Fibroblast of pulmonary artery (primary cell): ENCODE results near the gene RASSF5.

ENCODE experiments used
- DNase-seq: peaks from one replicate; pipeline ENCODE4 v3.0.0-alpha.2; 2010; ENCODE audit warnings: low read depth
- H3K4me3 ChIP-seq: replicated peaks from 2 replicates; pipeline ENCODE4 v1.5.1; 2011; ENCODE audit warnings: low read depth, mild to moderate bottlenecking, control low read depth, low read length, moderate library complexity
- TF ChIP-seq, protein P1 (sequence below): IDR thresholded peaks from 2 replicates; pipeline ENCODE4 v1.5.1; 2011; ENCODE audit warnings: mild to moderate bottlenecking, control low read depth, low read length, inconsistent platforms; ENCODE audit errors: missing control alignments

RASSF5 gene

DNA sequence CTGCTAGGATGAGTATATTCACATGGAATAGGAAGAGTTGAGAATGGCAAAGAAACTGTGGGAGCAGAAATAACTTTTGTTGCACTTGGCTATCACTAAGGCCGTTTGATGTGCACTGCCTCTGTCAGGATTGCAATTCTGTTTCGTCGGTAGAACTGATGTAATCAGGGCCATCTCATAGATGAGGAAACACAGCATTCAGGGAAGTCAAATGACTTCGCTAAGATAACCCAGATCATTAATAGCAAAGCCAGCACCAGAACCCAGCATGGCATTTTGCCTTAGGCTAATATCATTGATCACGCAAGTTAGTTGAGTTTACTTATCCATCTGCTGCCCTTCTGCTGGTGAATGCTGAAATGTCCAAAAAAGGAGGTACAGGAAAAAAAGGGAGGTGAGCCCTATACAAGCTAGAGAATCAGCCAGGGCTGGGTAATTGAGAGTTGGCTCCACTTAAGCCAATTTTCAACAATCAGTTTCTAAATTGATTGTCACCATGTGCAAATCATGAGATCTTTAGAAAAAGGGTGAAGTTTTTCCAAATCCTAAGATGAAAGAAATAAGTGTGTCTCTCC is 7.6 kb downstream of the RASSF5 start:
- no peak for DNase-seq
- TF ChIP-seq, protein P1, sequence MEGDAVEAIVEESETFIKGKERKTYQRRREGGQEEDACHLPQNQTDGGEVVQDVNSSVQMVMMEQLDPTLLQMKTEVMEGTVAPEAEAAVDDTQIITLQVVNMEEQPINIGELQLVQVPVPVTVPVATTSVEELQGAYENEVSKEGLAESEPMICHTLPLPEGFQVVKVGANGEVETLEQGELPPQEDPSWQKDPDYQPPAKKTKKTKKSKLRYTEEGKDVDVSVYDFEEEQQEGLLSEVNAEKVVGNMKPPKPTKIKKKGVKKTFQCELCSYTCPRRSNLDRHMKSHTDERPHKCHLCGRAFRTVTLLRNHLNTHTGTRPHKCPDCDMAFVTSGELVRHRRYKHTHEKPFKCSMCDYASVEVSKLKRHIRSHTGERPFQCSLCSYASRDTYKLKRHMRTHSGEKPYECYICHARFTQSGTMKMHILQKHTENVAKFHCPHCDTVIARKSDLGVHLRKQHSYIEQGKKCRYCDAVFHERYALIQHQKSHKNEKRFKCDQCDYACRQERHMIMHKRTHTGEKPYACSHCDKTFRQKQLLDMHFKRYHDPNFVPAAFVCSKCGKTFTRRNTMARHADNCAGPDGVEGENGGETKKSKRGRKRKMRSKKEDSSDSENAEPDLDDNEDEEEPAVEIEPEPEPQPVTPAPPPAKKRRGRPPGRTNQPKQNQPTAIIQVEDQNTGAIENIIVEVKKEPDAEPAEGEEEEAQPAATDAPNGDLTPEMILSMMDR: no peak
- H3K4me3 ChIP-seq: no peak overlapping the region

DNA sequence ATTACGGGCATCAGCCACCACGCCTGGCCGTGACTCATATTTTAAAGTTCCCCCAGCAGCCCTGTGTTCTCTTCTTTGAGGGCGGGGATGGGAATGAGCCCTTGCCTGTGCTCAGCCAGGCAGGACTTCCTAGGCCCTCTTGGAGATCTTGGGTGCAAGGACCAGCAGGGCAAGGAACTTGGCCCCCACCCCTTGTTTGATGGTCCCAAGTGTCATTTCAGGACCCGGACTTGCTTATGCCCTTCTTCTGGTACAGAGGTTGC is 9.3 kb downstream of the RASSF5 start:
- DNase-seq: no peak
- H3K4me3 ChIP-seq: no peak overlapping the region
- TF ChIP-seq, protein P1: no peak

DNA sequence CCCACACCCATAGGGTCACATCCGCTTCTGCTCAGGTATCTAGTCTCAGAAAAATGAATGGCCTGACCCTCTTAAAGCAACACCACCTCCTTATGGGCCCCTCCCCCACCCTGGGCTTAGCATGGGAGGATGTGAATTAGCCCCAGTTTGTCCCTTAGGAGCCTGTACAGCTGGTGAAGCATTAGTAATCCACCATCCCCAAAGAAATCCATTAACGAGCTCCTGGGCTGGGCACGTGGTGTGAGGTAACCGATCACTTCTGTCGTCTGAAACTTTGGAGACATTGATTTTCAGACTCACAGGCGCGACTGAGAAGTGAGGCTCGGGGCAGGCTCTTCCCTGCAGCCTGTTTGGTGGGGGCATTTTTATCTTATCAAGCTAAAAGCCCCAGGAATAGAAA is 10.5 kb downstream of the RASSF5 start:
- no peak for DNase-seq
- H3K4me3 ChIP-seq: no peak overlapping the region
- TF ChIP-seq, protein P1: no peak

DNA sequence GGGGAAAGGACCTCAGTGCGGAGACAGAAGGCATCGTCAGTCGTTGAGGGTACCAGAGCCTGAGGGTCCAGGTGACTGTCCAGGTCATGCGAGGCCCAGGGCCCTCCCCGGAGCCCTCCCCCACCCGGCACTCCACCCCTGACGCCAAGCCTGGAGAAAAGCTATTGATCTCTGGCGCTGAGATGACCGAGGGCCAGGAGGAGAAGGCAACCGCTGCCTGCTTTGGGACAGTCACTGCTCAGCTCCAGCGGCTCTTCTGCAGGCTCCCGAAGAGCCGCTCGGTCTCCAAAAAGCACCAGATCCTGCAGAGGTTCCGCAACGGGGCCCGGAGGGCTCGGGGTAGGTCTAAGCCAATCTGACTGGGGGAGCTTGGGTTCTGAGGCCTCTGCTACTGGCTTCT is 10.9 kb downstream of the RASSF5 start:
- H3K4me3 ChIP-seq: no peak overlapping the region
- no peak for DNase-seq
- TF ChIP-seq, protein P1: no peak

DNA sequence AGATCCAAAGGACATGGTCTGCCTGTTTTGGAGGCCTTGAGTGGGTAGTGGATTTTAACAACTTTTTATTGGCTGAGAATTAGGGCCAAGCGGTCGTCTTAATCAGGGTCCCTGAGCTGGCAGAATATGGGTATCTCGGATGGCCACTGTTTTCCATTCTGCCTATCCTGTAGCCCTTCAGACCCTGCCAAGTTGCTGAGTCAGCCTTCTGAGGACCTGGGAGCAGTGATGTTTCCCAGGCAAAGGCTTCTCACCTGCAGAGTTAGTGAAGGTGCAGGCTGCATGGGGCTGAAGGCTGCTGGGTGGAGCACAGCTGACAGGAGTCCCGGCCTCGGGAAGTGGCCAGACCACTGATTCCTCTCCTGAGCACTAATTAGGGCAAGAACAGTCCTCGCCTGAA is 11.4 kb downstream of the RASSF5 start:
- H3K4me3 ChIP-seq: no peak overlapping the region
- TF ChIP-seq, protein P1: no peak

DNA sequence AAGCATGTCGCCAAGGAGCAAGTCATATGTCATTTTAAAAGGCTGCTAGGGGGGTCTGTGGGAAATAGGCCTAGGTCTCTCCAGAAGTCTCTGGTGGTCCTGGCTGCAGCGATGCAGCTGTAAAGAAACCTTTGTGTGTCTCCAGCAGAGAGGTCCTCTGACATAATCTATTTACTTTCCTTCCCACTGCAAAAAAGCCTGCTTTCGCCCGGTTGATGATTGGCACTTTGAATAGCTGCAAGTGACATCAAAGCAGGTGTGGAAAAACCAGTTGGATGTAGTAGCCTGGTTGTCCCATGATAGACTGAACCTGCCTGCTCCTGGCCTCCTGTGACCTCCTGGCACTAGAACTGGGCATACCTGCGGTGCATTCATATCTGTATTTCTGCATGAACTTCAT is 13.8 kb downstream of the RASSF5 start:
- no peak overlapping the region for H3K4me3 ChIP-seq
- TF ChIP-seq, protein P1: no peak
- DNase-seq: no peak

More for the DNA sequence above, 11.4 kb downstream of the RASSF5 start:
- DNase-seq: no peak

DNA sequence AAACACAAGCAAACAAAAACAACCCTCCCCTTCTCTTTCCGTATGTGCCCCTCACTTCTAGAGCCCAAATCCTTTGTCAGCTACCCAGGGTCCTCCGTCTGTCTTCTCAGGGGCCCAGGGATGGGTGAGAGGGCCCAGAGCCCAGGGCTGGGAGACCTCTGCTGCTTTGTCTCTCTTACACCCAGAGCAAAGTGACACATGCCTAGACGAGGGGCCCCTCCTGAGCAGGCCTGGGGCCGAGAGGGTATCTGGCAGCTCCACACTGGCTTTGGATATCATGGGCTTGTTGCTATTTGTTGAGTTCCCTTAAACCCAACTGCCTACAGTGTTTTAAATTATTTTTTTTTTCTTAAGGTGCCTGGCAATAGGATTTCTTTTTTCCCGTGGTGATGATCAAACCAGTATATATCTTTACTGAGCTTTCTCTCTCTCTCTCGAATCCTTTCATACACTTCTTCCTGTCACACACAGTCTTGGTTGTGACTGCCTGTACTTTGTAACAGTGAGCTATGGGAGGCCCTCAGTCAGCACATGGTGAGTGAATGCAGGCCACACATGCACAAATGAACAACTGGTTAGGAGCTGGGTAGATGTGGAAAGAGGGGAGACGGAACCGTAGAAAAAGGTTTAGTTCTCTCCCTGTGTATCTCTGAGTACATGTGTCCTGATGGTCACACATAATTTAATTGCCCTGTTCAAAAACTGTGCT is 14.5 kb downstream of the RASSF5 start:
- H3K4me3 ChIP-seq: no peak overlapping the region
- TF ChIP-seq, protein P1: no peak
- DNase-seq: no peak
